Glomerular endothelial cell (primary cell): ENCODE measurements around the gene HOXD1. TPM values are rescaled to one million over a fixed set of nuclear protein-coding genes. Genes with fewer than 3 reads are reported as not detected.

Source experiments
- DNase-seq: peaks from one replicate; pipeline ENCODE4 v3.0.0-alpha.2; 2011; ENCODE audit warnings: low read depth, low spot score; ENCODE audit errors: extremely low read depth
- total RNA-seq: library from RNA; depleted of rRNA; stranded (reverse); fragments of >200 nt; gene quantifications from 2 replicates; pipeline ENCODE4 v1.2.3, GENCODE V29; 2015

The HOXD1 gene
- total RNA-seq, 1 donor from 2014 or later: 38.6 TPM

DNA sequence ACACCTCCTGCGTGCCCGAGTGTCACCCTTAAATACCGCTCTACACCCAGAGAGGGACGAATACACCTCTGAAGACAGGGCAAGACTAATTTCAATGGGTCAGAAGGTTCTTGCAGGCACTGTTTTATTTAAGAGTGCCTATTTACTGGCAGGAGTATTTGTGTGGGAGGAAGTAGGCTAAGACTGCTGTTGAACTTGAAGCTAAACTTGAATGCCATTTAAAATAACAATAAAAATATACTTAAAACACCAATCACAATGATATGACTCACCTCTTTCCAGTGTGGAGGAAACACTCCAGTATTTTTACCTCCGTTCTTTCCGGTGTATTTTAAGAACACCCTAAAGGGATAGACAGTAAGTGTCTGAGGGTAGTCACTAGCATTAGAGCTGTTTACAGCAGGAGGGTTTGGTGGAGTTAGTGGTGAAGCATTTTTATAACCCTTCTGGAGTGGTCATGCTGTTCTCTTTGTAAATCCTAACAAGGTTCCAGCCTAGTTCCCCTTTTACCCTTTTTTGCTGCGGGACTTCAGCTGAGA, 9.6 kb upstream of the HOXD1 start:
- no peak for DNase-seq

DNA sequence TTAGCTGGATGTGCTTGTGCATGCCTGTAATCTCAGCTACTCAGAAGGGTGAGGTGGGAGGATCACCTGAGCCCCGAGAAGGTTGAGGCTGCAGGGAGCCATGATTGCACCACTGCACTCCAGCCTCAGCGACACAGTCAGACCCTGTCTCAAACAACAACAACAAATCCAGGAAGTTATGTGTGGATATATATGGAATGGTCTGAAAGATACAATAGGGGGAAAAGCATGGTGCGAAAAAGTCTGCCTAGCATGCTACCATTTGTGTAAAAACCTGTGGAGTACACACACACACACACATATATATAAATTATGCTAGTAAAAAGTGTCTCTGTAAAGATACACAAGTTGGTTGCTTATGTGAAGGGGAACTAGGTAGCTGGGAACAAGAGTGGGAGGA, 6.9 kb upstream of the HOXD1 start:
- DNase-seq: no peak

DNA sequence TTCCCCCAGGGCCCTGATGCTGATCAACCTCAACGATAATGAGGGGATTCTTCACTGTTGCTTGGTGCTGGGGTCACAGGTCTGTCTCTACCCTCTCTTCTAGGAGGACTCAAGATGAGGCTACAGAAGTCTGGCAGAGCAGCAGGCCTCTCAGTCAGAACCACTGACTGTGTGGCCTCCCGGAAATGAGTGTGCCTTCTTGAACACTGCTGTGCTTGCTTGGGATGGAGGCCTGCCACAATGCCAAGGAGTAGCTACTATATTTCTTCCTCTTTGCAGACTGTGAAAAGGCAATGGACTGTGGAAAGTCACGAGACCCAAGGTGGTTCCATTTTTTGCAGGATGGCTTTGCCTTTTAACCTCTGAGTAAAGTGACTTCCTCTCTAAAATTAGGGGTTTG, 5.8 kb upstream of the HOXD1 start:
- DNase-seq: no peak

DNA sequence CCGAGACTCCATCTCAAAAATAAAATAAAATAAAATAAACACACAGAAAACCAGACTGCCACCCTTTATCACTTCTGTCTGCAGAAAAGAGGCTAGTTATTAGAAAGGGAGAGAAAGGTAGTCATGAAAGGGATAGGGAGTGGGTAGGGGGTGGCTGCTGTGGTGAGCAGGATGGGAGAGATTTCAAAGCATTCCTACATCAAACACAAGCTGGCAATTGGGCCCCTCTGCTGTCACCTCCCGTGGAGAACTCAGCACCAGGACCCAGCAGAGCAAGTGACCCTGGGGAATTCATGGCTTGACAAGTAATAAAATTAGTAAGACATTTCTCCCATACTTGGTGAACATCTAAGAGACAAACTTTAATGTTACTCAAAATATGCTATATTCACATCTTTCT, 3.7 kb upstream of the HOXD1 start:
- DNase-seq: no peak

DNA sequence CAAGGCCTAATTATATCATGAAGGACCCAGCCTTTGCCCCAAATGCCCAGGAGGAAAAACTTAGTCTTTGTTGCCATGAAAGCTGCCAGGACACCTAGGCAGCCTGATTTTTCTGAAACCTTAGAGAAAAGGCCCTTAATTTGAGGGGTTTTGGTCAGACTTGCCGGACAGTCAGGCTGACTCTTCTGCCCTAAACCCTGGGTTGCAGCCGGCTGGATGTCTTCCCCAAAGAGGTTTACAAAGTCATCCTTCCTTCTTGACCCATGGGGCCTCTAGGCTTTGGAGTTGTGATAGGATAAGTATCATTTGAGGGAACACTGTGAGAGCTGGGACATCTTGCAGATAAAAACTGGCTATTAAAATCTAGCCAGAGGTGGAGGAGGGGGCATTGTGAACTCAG, 2.4 kb upstream of the HOXD1 start:
- no peak for DNase-seq

DNA sequence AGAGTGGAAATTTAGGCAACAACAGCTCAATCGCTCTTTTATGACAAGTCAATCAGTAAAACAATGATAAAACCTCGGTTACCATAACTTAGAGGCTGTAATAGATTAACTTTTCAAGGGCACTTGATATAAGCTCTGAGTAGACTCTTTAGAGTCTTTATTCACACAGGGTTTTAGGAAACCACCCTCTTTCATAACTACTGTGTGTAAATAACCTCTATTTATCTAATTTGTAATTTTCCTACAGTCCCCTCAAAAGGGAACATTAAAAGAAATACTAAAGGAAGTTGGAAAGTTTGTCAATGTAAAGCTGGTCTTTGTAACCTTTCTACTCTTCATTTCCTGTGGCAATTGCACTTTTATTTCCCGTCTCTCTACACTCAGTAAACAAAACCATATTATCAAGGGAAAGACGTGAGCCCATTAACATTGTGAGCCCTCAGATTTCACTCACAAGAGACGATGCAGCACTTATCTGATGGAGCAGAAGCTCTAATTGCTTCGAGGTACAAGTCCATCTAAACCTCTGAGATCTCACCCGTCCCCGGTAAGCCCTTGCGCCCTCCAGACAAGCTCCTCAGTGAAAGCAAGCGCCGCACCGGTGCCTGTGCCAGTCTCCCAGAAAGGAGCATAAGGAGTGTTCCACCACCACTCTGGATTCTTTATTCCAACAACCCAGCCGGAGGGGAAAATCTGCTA, 1.1 kb upstream of the HOXD1 start:
- no peak for DNase-seq

DNA sequence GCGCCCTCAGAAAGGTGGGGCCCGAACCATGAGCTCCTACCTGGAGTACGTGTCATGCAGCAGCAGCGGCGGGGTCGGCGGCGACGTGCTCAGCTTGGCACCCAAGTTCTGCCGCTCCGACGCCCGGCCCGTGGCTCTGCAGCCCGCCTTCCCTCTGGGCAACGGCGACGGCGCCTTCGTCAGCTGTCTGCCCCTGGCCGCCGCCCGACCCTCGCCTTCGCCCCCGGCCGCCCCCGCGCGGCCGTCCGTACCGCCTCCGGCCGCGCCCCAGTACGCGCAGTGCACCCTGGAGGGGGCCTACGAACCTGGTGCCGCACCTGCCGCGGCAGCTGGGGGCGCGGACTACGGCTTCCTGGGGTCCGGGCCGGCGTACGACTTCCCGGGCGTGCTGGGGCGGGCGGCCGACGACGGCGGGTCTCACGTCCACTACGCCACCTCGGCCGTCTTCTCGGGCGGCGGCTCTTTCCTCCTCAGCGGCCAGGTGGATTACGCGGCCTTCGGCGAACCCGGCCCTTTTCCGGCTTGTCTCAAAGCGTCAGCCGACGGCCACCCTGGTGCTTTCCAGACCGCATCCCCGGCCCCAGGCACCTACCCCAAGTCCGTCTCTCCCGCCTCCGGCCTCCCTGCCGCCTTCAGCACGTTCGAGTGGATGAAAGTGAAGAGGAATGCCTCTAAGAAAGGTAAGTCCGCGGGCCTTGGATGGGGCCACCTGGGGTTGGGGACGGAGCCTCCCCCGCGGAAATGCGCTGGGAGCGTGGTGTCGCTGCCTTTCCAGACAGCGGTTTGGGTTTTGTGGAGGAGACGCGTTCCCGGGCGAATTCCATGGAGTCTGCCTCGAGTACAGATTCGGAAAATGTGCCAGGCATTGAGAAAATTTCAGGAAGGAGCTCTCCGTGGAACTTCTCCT, 559 bp downstream of the HOXD1 start:
- DNase-seq: no peak

DNA sequence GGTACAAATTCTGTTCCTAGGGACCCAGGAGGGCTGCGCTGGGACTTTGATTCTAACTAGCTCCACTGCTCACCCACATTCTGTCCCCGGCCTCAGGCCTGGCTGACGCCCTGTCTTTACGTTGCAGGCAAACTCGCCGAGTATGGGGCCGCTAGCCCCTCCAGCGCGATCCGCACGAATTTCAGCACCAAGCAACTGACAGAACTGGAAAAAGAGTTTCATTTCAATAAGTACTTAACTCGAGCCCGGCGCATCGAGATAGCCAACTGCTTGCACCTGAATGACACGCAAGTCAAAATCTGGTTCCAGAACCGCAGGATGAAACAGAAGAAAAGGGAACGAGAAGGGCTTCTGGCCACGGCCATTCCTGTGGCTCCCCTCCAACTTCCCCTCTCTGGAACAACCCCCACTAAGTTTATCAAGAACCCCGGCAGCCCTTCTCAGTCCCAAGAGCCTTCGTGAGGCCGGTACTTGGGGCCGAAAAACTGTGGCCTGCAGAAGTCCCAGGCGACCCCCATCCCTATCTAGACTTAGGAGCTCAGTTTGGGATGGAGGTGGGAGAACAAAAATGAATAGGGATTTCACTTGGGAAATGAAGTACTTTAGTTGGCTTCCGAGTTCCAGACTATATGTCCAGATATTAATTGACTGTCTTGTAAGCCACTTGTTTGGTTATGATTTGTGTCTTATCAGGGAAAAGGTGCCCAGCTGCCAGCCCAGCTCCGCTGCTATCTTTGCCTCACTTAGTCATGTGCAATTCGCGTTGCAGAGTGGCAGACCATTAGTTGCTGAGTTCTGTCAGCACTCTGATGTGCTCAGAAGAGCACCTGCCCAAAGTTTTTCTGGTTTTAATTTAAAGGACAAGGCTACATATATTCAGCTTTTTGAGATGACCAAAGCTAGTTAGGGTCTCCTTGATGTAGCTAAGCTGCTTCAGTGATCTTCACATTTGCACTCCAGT, 1.5 kb downstream of the HOXD1 start:
- DNase-seq: no peak

DNA sequence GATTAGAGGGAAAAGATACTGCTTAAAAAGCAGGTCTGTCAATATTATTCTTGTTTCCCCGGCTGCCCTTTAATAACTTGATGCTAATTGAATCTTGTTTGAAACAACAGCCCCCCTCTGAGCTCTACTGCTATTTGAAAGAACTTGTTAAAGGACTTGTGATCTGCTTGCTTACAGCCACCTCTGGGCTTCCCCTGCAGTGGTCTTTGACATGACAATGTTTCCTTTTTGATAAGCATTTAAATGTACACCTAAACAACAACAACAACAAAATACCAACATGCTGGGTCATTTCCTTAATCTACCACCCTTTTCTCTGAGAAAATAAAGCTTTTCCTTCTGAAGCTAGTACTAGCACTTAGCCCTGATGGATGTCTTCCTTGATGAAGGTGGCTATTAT, 3.9 kb downstream of the HOXD1 start:
- DNase-seq: no peak

DNA sequence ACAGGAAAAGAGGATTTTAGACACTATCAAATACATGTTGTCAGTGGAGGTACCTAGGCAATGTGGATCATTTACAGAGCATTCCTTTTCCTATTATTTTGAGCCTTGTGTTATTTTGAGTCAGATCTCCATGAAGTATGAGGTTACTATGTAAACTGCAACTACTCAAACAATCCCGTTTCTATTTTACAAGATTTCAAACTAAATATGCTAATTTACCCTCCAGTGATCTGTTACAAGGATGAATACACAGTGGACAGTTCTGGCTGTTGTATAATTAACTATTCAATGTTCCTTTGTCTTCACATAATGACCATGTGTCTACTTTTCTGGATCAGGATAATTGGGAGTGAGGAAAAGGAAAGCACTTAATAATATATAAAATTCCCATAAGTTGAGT, 4.6 kb downstream of the HOXD1 start:
- DNase-seq: no peak

DNA sequence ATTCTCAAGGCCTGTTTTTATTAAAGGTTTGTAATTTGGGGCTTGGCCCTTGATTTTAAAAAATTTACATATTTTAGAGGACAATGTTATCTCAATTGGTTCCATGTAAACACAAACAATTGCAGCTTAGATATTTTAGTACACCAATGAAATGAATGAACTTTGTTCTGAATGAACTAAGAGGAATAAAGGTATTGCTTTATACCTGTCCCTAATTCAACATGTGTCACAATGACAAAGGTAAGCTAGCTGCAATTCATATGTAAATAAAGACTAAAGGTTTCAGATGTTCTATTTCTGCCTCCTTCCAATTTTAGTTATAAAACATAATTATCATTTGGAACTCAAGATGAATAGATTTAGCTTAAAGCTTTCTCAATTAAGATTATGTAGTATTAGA, 11.4 kb downstream of the HOXD1 start:
- no peak for DNase-seq

DNA sequence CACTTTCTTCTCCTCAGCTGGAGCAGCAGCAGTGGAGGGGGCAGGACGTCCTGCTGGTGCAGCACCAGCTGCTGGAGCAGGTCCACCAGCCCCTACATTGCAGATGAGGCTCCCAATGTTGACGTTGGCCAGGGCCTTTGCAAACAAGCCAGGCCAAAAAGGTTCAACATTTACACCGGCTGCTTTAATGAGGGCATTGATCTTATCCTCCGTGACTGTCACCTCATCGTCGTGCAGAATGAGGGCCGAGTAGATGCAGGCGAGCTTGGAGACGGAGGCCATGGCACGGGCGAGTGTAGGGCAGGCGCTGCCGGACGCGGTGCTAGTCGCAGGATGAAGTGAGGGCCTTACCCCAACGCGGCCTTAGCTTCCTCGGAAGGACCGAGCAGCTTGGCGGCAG, 12.5 kb downstream of the HOXD1 start:
- no peak for DNase-seq

DNA sequence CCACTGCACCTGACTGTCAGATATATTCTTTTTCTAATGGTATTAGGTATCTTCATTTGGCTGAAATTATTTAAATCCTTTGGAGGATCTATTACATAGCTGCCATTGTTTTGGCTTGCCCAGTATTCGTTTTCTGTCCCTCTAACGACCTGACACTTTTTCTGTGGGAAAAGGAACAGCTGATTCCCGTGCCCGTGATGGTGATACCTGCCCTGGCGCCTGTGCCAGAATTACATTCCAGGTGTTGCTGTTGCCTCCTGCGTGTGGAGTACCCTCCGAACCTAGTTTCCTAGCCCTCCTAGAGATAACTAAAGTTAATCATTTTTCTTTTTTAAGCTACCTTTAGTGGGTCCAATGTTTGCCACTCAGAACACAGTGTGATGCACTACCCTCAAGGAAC, 14.0 kb downstream of the HOXD1 start:
- DNase-seq: no peak

DNA sequence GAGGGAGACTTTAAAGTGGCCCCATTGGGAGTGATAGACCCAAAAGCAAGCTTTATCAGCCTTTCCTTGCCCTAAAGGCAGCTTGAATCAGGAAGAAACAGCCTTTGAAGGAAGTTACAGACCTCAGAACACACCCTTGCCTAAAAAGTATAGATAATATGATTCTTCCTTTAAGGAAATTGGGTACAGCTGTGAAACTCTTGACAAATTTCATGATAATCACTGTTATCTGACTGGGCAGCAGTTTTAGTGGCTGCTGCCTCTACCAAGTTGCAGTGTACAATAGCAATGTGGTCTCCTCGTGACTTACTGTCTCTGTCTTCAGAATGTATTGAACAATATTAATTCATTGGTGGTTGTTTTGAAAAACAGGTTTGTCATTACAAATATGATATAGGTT, 16.7 kb downstream of the HOXD1 start:
- DNase-seq: no peak

DNA sequence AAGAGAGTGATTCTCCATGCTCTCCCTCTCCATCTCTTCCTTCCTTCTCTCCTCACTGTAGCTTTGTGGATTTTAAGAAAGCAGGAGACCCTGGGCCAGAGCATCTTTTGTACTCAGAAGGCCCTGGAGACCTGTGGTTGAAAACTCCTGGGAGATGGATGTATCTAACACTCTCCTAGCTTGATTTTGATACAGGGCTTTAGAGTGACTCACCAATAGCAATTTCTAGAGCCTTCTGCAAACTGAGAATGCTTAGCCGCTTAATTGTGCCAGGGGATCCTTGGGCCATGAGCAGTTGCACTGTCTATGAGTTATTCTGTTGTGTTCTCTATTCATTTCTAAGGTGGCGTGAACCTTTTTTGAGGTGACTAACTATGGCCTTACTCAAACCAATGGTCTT, 17.7 kb downstream of the HOXD1 start:
- no peak for DNase-seq

DNA sequence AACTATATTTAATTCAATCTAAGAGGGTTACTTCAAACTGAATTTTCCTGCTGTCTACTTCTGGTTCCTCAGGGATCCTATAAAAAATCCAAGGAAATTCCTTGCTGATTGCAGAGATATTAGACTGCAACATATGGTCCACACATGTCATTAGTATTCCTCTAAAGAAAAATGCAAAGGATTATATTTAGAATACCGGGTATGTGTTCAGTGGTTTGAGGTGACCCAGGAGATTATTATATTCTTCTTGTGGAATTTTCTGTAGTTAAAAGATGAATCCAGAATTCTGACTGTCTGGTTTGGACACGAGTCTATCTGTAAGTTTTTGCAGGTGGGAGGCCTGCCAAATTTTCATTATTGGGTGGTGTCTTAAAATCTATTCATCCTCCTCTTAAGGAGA, 18.2 kb downstream of the HOXD1 start:
- no peak for DNase-seq

DNA sequence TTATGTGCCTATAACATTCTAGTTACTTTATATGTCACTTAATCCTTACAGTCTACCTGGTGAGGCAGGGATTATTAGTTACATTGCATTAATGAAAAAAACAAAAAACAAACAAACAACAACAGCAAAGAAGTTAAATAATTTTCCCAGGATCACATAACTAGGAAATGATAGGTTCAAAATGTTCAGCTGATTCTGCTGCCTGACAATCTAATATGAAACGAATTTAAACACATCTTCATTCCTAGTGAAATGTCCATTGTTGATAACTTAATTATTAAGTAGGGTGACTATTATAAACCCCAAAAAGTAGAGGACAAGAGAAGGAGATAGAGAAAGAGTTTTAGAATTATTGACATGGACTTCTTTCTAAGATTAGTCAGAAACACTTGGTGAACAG, 22.6 kb downstream of the HOXD1 start:
- DNase-seq: no peak

DNA sequence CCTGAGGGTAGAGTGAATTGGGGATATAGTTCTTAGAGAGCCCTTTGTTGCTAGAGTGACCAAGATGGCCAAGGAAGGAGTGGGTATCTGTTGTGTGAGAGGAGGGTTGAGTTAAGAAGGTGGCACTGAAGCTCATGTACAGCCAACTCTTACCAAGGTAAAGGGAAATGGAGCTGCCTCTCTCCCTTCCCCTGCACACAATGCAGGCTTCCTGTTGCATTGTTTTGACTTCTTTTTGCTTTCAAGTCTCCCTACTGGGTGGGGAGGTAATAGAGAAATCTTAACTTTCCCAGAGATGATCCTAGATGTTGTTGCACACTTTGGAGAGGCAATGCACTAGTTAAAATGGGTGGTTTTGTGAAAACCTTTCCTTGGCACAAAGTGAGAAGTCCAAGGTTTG, 23.8 kb downstream of the HOXD1 start:
- DNase-seq: no peak

DNA sequence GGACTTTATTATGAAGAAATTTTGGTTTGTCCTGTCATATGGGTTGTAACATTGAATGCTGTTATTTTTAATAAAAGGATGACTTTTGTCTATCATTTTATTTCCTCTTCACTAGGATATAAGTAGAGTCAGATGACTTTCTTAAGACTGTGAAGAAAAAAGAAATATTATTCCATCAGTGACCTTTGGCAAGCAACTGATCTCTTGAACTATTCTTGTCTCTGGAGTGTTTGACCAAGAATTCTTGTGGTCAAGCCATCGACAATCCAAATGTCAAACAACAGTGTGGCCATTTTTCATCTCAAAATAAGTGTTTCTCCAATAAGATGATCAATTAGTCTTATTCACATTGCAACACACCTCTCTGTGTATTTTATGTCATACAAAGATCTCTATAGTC, 24.9 kb downstream of the HOXD1 start:
- DNase-seq: no peak

DNA sequence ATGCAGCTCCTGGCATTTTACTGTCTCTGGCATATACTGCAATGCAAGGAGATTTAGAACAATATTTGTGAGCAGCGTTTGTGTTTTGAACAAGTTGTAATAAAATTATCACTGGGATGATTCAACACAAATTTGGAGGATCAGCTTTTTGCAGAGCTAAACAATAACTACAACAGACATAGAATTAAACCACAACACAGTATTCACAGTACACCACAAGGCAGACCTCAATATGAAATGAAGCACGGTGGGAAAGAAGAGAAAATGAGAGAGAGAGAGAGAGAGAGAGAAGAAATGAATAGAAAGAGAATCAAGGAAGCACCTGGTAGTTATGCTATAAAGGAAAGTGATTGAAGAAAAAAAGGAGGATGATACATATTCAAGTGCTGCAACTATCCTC, 39.4 kb downstream of the HOXD1 start:
- DNase-seq: no peak

DNA sequence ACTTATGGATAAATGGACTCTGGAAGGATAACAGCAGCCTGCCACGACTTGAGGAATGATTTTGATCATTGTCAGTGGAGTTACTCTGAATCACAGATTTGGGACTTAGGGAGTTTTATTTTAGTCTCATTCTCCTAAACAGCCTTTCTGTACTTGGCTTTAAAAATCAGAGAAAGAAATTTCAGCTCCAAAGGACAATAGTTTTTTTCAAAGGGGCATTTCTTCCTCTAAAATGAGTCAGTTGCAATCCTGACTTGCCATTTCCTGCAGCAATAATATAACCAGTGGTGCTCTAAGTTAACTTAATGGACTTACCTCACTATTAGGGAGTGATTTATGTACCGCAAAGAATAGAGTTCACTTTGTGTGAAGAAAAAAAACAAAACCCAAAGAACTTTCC, 45.7 kb downstream of the HOXD1 start:
- no peak for DNase-seq
